Stimulated activated naive CD8-positive, alpha-beta T cell treated with anti-CD3 and anti-CD28 coated beads, Interleukin-15, Interleukin-2, amounts not matched to agents 100 U/mL and 50 U/mL, for 24 hours (primary cell): ENCODE data around the gene DMRT3.

ENCODE experiments used
- ATAC-seq: fragments of 150-1000 bp; cut with Tn5 transposase; one replicate; pipeline ENCODE4 v1.10.0; 2021
- DNase-seq: peaks from one replicate; pipeline ENCODE4 v3.0.0; 2021

DMRT3 gene

DNA sequence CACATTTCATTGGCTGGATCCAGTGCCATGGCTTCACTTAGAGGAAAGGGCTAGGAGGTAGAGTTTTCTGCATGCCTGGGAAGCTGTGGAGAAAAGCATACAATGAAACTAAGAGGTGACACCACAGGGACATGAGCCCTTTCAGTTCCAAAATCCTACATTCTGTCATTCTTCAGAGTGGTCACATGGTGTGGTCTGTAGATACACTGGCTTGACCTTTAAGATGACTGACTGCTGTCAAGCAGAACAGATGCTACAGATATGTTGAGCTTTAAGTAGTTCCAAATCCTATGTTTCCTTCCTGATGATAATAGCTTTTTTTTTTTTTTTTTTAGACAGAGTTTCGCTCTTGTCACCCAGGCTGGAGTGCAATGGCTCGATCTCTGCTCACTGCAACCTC, 26.2 kb downstream of the DMRT3 start:
- DNase-seq: no peak
- ATAC-seq: peak; percentile 40

DNA sequence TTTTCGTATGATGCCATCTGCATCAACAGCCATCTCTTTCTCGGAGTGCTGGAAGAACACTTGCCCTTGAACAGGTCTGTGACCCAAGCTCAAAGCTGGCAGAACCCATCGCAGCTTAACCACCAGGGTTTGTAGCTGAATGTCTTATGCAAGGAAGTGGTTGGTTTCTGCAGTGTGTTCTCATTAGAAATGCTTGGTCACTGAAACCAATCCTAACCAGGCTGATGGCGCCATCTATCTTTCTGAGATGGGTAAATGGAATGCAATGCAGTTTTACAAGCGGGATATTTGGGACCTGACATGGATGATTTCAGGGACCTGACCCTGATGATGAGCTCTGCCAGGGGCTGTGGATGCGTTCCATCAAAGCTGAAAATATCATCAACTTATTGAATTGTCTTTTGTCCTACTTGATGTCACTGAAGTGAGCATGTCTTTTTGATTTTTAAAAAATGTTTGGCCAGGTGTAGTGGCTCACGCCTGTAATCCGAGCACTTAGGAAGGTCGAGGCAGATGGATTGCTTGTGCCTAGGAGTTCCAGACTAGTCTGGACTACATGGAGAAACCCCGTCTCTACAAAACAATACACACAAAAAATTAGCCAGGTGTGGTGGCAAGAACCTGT, 28.7 kb downstream of the DMRT3 start:
- ATAC-seq (no peak), DNase-seq (no peak)

DNA sequence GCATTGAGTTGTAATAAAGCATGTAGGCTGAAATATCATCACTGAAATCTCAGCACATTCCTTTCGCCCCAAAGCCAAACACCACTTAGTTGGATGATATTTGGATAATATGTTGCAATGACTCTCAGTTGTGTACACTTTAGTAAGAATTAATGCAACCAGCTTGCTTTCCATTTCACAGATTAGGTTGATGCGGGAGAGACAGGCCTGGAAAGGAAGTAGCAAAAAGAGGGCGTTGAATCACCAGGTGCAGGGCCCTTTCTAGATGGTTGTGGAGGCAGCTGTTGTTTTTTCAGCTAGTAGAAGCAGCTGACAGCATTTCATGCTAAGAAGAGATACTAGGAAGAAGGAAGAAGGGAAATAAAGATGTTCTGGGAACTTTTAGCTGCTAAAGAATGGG, 30.9 kb downstream of the DMRT3 start:
- ATAC-seq (no peak), DNase-seq (no peak)

DNA sequence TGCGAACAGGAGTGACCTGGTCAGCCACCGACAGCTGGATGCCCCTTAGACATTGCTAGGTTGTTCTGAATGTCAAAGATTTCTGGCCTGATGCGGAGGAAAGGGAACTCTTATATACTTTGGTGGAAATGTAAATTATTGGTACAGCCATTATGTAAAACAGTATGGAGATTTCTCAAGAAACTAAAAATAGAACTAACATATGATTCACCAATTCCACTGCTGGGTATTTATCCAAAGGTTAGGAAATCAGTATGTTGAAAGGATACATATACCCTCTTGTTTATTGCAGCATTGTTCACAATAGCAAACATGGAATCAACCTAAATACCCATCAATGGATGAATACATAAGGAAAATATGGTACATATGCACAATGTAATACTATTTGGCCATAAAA, 31.8 kb downstream of the DMRT3 start:
- ATAC-seq: no peak
- DNase-seq: no peak

DNA sequence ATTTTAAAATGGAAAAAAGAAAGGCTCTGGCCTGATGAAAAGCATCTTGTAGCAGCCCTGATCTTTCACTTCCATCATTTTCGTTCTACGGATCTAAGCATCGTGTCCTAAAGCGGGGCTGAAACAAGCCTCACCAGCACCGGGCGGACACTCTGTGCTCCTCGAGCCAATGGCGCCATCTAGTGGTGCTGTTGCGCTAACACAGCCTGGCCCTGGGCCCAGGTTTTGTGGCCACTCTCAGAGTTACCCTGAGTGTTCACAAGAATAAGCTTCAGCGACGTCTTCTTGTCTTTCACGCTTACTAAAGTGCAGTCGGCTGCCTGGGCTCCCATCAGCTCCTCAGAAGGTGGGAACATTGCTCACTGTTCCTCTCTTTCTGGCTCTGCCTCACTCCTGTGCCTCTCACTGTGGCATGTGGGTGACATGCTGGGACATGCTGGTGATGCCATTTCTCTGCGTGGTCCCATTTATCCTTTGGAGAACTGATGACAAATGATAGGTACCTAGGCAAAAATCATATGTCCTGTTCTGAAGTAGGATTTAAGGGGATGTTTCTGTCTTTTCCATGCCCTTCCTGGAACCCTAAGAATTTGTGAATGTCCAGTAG, 32.7 kb downstream of the DMRT3 start:
- ATAC-seq (peak; percentile 95), DNase-seq (peak; percentile 84)

DNA sequence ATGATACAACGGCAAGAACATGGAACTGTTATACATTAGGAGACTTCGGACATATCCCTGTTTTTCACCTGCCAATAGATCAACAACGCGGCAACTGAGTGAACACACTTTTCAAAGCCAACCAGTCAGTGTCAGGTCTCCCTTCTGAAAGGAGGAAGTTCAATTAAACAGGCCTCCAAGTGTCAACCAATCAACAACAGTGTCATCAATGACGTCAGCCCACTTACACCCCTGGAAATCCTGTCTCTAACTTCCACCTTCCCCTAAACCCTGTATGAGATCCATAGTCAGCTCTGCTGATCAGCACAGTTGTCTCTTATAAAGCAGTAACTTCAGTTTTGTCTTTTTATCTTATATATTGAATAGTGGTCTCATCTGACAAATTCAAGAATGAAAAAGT, 36.6 kb downstream of the DMRT3 start:
- ATAC-seq: no peak
- DNase-seq: no peak

DNA sequence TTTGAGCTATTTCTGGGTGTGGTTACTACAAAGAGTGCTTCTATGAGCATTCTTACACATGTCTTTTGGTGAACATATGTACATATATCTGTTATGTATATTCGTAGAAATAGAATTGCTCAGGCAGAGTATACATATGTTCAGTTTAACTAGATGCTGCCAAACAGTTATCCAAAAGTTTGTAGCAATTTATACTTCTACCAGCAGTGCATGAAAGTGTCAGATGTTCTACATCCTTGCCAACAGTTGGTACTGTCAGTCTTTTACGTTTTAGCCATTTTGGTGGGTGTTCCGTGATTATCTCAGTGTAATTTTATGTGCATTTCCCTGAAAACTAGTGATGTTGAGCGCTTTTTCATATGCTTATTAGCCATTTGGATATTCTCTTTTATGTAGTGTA, 37.8 kb downstream of the DMRT3 start:
- DNase-seq: no peak
- ATAC-seq: no peak

DNA sequence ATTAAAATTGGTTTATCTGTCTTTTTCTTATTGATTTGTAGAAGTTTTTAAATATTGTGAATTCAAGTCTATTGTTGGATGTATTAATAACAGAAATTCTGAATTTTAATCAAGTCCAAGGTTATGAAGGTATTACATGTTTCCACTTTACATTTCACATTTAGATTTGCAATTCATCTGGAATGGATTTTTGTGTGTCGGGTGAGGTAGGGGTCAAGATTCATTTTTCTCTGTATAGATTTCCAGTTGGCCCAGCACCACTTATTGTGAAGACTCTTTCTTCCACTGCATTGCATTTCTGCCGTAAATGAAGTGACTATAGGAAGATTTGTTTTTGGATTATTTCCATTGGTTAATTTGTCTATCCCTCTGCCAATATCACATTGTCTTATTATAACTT, 38.2 kb downstream of the DMRT3 start:
- DNase-seq: no peak
- ATAC-seq: no peak

DNA sequence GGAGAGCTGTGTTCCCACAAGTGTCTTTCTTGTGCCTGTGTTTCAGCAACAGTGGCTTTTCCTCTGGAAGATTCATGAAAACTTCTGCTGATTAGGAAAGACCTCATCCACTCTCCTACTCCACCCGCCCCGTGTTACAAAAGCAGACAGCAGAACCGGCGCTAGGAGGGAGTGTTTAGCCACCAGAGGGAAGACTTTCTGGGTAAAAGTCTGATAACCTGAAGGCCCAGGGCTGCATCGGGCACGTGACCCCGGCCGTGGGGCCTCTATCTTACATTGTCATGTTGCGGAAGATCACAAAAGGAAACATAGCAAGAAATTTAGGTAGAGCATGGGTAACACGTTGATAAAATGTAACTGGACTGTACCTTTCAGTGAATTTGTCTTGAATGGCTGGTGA, 41.7 kb downstream of the DMRT3 start:
- ATAC-seq (no peak), DNase-seq (peak; percentile 9)

DNA sequence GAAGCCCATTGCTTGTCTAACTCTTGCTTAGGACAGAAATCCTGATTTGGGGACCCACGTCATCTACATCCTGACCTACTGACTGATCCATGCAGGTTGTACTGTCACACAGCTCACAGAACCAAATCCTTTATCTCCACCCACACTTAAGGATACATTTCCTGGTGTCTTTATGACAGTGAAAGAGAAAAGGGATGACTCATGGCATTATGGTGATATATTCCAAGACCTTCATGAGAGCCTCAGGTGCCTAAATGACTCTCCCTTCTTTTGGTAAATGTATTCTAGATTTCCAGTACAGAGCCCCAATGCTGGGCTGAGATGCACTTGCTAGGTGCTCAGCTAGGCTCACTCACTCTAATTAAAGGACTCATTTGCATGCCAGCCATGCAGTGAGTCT, 47.7 kb downstream of the DMRT3 start:
- ATAC-seq (no peak), DNase-seq (no peak)

DNA sequence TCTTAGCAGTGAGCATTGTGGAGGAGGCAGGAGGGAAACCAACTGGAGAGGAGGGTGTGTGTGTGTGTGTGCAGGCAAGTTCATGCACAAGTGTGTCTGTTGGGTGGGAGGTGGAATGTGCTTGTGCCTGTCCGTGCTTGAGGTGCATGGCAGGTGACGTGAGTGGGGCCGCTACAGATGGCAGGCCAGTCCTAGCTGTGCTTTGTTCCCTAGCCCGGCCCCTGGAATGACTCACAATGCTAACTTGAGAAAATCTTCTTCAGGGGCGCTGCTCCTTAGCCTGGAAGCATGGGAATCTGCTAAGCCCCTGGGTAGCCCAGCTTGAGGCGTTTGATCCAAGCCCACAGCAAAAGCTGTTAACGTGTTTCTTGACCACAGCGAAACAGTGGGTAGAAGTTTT, 48.7 kb downstream of the DMRT3 start:
- ATAC-seq: no peak
- DNase-seq: no peak

DNA sequence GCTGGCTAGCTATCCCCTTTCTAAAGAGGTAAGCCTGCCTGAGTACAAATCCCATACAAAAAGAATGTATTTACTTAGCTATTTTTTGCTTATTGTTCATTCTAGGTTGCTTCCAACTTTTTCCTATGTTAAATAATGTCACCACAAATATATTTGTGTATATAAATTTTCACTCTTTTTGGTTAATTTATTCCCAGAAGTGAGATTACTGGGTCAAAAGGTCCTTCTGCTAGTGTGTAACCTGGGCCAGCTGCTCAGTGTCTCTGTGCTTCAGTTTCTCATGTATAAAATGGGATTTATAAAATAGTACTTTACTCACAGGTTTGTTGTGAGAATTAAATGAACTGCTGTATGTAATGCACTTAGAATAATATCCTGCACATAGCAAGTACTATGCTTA, 49.8 kb downstream of the DMRT3 start:
- no peak for DNase-seq
- ATAC-seq: no peak

DNA sequence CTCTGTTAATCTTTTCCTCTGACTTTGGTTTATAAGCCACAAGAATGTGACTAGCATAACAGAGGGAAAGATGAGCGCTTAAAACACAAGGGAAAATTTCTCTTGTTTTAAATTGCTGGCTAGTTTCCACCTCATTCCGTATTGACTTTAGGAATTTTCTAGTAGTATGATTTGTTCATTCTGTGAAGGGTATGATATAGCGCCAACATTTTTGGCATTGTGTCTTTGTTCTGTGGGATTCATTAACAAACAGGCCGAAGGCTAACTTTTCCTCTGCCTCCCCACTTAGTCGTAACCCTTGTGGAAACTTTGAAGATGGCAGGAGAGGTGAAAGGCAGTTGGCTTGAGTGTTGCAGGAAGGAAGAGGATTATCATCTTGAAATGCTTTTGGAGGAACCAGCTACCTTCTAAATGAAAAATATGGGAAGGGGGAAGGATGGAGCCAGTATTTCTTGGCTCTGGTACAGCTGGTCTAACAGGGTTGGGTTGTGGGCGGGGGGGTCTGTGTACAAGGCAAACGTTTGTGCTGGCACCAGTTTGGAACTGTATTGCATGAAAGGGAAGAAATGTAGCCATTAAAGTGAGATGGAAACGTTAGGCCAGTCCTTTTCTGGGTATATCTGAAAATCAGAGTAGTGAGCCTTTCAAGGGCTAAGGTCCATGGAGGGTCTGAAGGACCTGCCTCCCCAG, 52.2 kb downstream of the DMRT3 start:
- ATAC-seq: no peak
- no peak for DNase-seq

DNA sequence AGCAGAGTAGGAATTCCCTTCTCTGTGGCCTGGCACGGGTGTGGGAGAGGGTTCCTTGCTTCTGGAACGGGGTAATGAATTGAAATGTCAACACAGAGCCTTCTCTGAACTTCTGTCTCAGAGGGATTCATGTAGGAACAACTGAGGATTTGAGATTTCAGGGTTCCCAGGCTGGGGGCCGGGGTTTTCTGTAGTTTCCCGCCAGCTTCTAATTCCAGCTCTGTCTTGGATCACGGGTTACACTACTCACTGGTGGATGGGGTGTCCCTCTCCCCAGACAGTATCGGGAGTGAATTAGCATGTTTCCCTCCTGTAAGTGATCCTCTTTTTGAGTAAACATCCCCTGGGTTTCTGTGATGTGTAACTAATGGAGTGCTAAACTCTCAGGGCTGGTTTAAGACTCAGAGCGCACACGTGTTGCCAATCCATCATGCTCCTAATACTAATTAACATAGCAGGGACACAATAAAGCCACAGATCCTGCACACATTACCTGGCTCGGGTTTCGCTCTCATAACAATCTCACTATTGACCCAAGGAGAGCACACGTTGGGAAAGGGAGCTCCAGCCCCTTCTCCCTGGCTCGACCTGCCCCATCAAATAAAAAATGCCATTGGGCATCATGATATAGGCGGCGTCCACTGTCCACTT, 55.6 kb downstream of the DMRT3 start:
- ATAC-seq (no peak), DNase-seq (no peak)

DNA sequence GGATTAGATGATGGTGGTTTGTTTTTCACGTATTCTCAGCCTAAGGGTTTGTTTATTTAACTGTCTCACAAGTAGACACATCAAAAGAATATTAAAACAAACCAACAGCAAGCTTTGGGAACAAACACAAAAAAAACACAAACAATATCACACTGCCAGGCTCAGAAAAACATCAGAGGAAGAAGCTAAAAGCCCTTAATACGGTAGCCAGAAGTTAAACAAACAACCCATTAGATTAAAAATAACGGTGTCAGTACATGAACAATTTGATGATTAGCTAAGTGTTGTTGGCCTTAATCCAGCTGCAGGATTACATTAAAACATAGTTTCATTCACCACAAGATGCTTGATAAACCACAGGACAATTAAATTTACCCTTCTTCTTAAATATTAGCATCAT, 57.8 kb downstream of the DMRT3 start:
- DNase-seq (no peak), ATAC-seq (no peak)

DNA sequence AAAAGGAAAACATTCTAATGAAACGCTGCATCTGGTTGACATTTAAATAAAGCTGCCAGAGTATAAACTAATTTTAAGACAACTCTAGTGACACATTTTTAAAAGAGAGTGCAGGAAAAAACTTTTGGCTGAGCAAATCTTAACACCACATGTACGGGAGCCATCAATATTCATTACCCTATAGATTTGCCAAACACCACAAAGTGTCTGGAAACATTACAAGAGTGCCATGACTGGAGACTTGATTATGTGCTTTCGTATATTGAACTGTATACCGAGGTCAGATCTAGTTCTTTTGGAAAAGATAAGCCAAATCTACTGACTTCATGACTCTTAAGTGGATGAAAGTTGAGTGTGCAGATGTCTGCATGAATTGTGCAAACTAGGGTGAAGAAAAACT, 63.1 kb downstream of the DMRT3 start:
- DNase-seq (no peak), ATAC-seq (no peak)
